Ecto neural progenitor cell (in vitro differentiated cells): ENCODE results near the gene CCDC54.

Source experiments
- DNase-seq: peaks from one replicate; pipeline ENCODE4 v3.0.0-alpha.2; 2018; ENCODE audit warnings: low spot score

Gene CCDC54

GRCh38 chr3:107394502-107394901, 17.3 kb downstream of the CCDC54 start:
- no peak for DNase-seq

- no peak for DNase-seq
Measured at GRCh38 chr3:107395066-107395465, 17.8 kb downstream of the CCDC54 start.

GRCh38 chr3:107401301-107401700, 24.1 kb downstream of the CCDC54 start:
- no peak for DNase-seq

GRCh38 chr3:107402214-107402613, 25.0 kb downstream of the CCDC54 start:
- no peak for DNase-seq

GRCh38 chr3:107404727-107405469, 27.7 kb downstream of the CCDC54 start:
- no peak for DNase-seq

GRCh38 chr3:107407355-107407754, 30.1 kb downstream of the CCDC54 start:
- DNase-seq, result no peak

GRCh38 chr3:107408513-107408912, 31.3 kb downstream of the CCDC54 start:
- no peak for DNase-seq

GRCh38 chr3:107409365-107409764, 32.1 kb downstream of the CCDC54 start:
- DNase-seq, result no peak

- no peak for DNase-seq
Measured at GRCh38 chr3:107410606-107411005, 33.4 kb downstream of the CCDC54 start.

GRCh38 chr3:107411056-107411455, 33.8 kb downstream of the CCDC54 start:
- DNase-seq, result no peak

- DNase-seq, result no peak
Measured at GRCh38 chr3:107411779-107412178, 34.5 kb downstream of the CCDC54 start.

GRCh38 chr3:107412376-107412775, 35.1 kb downstream of the CCDC54 start:
- DNase-seq, result no peak

- DNase-seq, result no peak
Measured at GRCh38 chr3:107413264-107413663, 36.0 kb downstream of the CCDC54 start.

GRCh38 chr3:107414325-107414964, 37.2 kb downstream of the CCDC54 start:
- DNase-seq, result no peak

GRCh38 chr3:107416138-107416537, 38.9 kb downstream of the CCDC54 start:
- no peak for DNase-seq

GRCh38 chr3:107416886-107417285, 39.6 kb downstream of the CCDC54 start:
- DNase-seq, result no peak

- DNase-seq, result no peak
Measured at GRCh38 chr3:107421170-107421792, 44.0 kb downstream of the CCDC54 start.

GRCh38 chr3:107421881-107422280, 44.6 kb downstream of the CCDC54 start:
- DNase-seq, result no peak

- no peak for DNase-seq
Measured at GRCh38 chr3:107425033-107425432, 47.8 kb downstream of the CCDC54 start.

GRCh38 chr3:107426223-107426622, 49.0 kb downstream of the CCDC54 start:
- no peak for DNase-seq
